Right atrium auricular region (tissue), 2 donors: ENCODE results near the gene GPR150. TPM values are rescaled to one million over a fixed set of nuclear protein-coding genes. Genes with fewer than 3 reads are reported as not detected.
"Not testable (repeated sequence)": the region's sequence is repeated elsewhere in the genome, so short reads cannot be mapped to it uniquely, and the experiment has no call there.

Experiments
- DNase-seq: peaks from one replicate; pipeline ENCODE4 v3.0.0-alpha.2; 2019; ENCODE audit warnings: low spot score
- H3K27ac ChIP-seq, 2 donors: fragments of 200-600 bp; sonication (generic); 1 replicate in 1 of 2; 2 replicates in 1 of 2; pipeline ENCODE4 v1.5.1; 2016 to 2019
- H3K27me3 ChIP-seq, 2 donors: fragments of 200-600 bp; sonication (generic); one replicate each; pipeline versions ENCODE4 v1.5.1 to v1.6.0; 2017 to 2019
- H3K36me3 ChIP-seq: fragments of 200-600 bp; sonication (generic); one replicate; pipeline ENCODE4 v1.5.1; 2016
- H3K4me1 ChIP-seq, 2 donors: fragments of 200-600 bp; sonication (generic); one replicate each; pipeline versions ENCODE4 v1.5.1 to v1.6.0; 2017 to 2019
- H3K4me3 ChIP-seq, 2 donors: fragments of 200-600 bp; sonication (generic); 1 replicate in 1 of 2; 2 replicates in 1 of 2; pipeline ENCODE4 v1.5.1; 2017 to 2019; ENCODE audit warnings: mild to moderate bottlenecking in 1 of 2, moderate library complexity in 1 of 2
- H3K9me3 ChIP-seq, 2 donors: fragments of 200-600 bp; sonication (generic); one replicate each; pipeline ENCODE4 v1.5.1; 2019
- CTCF ChIP-seq, 2 donors: fragments of 200-600 bp; sonication (generic); IDR thresholded peaks; one replicate each; pipeline ENCODE4 v1.5.1; 2019; ENCODE audit warnings: antibody characterized with exemption in 2 of 2
- total RNA-seq, 2 donors: library from RNA; depleted of rRNA; stranded (reverse); fragments of >200 nt; gene quantifications; one replicate each; pipeline ENCODE4 v1.1.0, GENCODE V29; 2016

GPR150 gene
- total RNA-seq, 2 donors from 2014 or later: not detected

- no peak for DNase-seq
- H3K36me3 ChIP-seq: no peaks in the 10 kb centered on the region
- no peaks in the 10 kb centered on the region for H3K27me3 ChIP-seq
- no peak overlapping the region for H3K27ac ChIP-seq
- H3K4me3 ChIP-seq: no peak overlapping the region
- no peak for TF ChIP-seq CTCF (IDR thresholded peaks at IDR 0.05)
- peaks cover 0 to 11% of the 10 kb centered on the region in 2 donors for H3K4me1 ChIP-seq
- no peaks in the 10 kb centered on the region for H3K9me3 ChIP-seq
Observed at GRCh38 chr5:95631255-95631958, 11.5 kb downstream of the GPR150 start.

GRCh38 chr5:95631991-95632675 lies 12.2 kb downstream of the GPR150 start:
- Histone ChIP-seq H3K27me3 (no peaks in the 10 kb centered on the region), H3K36me3 (no peaks in the 10 kb centered on the region), H3K4me3 (no peak overlapping the region), H3K9me3 (no peaks in the 10 kb centered on the region), H3K27ac (no peak overlapping the region), H3K4me1 (peaks cover 0 to 11% of the 10 kb centered on the region in 2 donors)
- no peak for TF ChIP-seq CTCF (IDR thresholded peaks at IDR 0.05)
- DNase-seq: no peak

GRCh38 chr5:95632942-95633341 lies 13.1 kb downstream of the GPR150 start:
- H3K4me1 ChIP-seq: peaks cover 0 to 11% of the 10 kb centered on the region in 2 donors
- H3K4me3 ChIP-seq, H3K9me3 ChIP-seq, DNase-seq, H3K36me3 ChIP-seq, H3K27me3 ChIP-seq, H3K27ac ChIP-seq: not testable (repeated sequence)

GRCh38 chr5:95633671-95634070 lies 13.8 kb downstream of the GPR150 start:
- no peak for TF ChIP-seq CTCF (IDR thresholded peaks at IDR 0.05)
- Histone ChIP-seq H3K36me3 (no peaks in the 10 kb centered on the region), H3K27ac (no peak overlapping the region), H3K9me3 (no peaks in the 10 kb centered on the region), H3K27me3 (no peaks in the 10 kb centered on the region), H3K4me1 (peaks cover 0 to 11% of the 10 kb centered on the region in 2 donors), H3K4me3 (no peak overlapping the region)
- DNase-seq: no peak

- Histone ChIP-seq H3K4me3 (no peak overlapping the region), H3K36me3 (no peaks in the 10 kb centered on the region), H3K27me3 (no peaks in the 10 kb centered on the region), H3K27ac (no peak overlapping the region), H3K9me3 (no peaks in the 10 kb centered on the region), H3K4me1 (peaks cover 0 to 11% of the 10 kb centered on the region in 2 donors)
- no peak for TF ChIP-seq CTCF (IDR thresholded peaks at IDR 0.05)
- DNase-seq: no peak
Observed at GRCh38 chr5:95634081-95634480, 14.2 kb downstream of the GPR150 start.

- no peak for TF ChIP-seq CTCF (IDR thresholded peaks at IDR 0.05)
- no peaks in the 10 kb centered on the region for H3K36me3 ChIP-seq
- DNase-seq: no peak
- no peak overlapping the region for H3K27ac ChIP-seq
- H3K27me3 ChIP-seq: no peaks in the 10 kb centered on the region
- H3K4me1 ChIP-seq: no peaks in the 10 kb centered on the region
- H3K4me3 ChIP-seq: no peak overlapping the region
- H3K9me3 ChIP-seq: no peaks in the 10 kb centered on the region
Observed at GRCh38 chr5:95638632-95639031, 18.7 kb downstream of the GPR150 start.
